Adrenal gland (tissue), 19 donors: ENCODE data around the gene PTPRS. TPM values are rescaled to one million over a fixed set of nuclear protein-coding genes. Genes with fewer than 3 reads are reported as not detected.
A peak's percentile ranks its signal among the peaks of the same experiment; 100 is the strongest.

ENCODE experiments used
- DNase-seq, 7 donors: peaks; one replicate each; pipeline ENCODE4 v3.0.0-alpha.2; 2019 to 2020
- H3K27ac ChIP-seq, 5 donors: fragments of 200-600 bp; sonication (generic) in 4 of 5; 1 replicate in 3 of 5; 2 replicates in 2 of 5; pipeline versions ENCODE4 v1.5.1 to v1.8.0; 2016 to 2020; ENCODE audit warnings: mild to moderate bottlenecking in 1 of 5
- H3K27me3 ChIP-seq: fragments of 200-600 bp; 2 replicates; pipeline ENCODE4 v1.8.0; 2021
- H3K36me3 ChIP-seq, 2 donors: fragments of 200-600 bp; replicated peaks in 1 of 2; 1 replicate in 1 of 2; 2 replicates in 1 of 2; pipeline versions ENCODE4 v1.5.1 to v1.8.0; 2018 to 2022
- H3K4me1 ChIP-seq, 2 donors: fragments of 200-600 bp; replicated peaks in 1 of 2; 1 replicate in 1 of 2; 2 replicates in 1 of 2; pipeline versions ENCODE4 v1.5.1 to v1.8.0; 2018 to 2021
- H3K4me3 ChIP-seq, 4 donors: fragments of 200-600 bp; sonication (generic) in 3 of 4; one replicate each; pipeline ENCODE4 v1.5.1; 2016 to 2018
- H3K9me3 ChIP-seq, 3 donors: fragments of 200-600 bp; sonication (generic) in 1 of 3; replicated peaks in 1 of 3; 1 replicate in 2 of 3; 2 replicates in 1 of 3; pipeline versions ENCODE4 v1.5.1 to v1.8.0; 2016 to 2021
- POLR2A ChIP-seq, 2 donors: fragments of 450-650 bp; IDR thresholded peaks; one replicate each; pipeline ENCODE4 v1.6.1; 2017; ENCODE audit warnings: antibody characterized with exemption in 2 of 2, mild to moderate bottlenecking in 2 of 2, moderate library complexity in 1 of 2
- WGBS, 4 donors: extraction: QIAGEN DNeasy Blood & Tissue Kit in 2 of 4; methylation state at CpG; one replicate each; pipeline versions ENCODE4 v1.1.5 to v1.1.7; 2013 to 2017; 5-methylcytosine and 5-hydroxymethylcytosine counted together
- intact Hi-C, 2 donors: fragments of 100-400 bp; cut with DNase I; formaldehyde crosslinking; loops; one replicate each; pipeline versions ENCODE4 v1.14.1 to v1.15.0; 2022 to 2023
- long read RNA-seq, 10 donors: library from polyadenylated mRNA in 3 of 10; unstranded in 2 of 10; stranded (forward) in 1 of 10; transcript quantifications; one replicate each; pipeline ENCODE4 v2.0.0 and lab custom pipeline, GENCODE V29; 2021 to 2026
- polyA plus RNA-seq, 3 donors: library from polyadenylated mRNA; stranded (reverse); fragments of 200-250 nt in 2 of 3; fragments of 350-450 nt in 1 of 3; fragmentation: Illumina TruSeq in 1 of 3; extraction: RNeasy Lipid Tissue Mini Kit (QIAGEN cat#74804) in 1 of 3; gene quantifications; one replicate each; pipeline ENCODE4 v1.2.3, GENCODE V29; 2013 to 2014
- total RNA-seq, 9 donors: library from RNA; depleted of rRNA in 4 of 9; stranded (reverse); fragments of >200 nt in 4 of 9; fragments of 120-200 nt in 1 of 9; fragmentation: NEBNext Ultra II Directional in 1 of 9; extraction: Animal tissue kit (Norgen Biotek cat#: 25700) in 1 of 9; gene quantifications; one replicate each; pipeline versions ENCODE4 v1.1.0 to v1.2.4, GENCODE V29; 2013 to 2023
- TF ChIP-seq, protein P1 (sequence below), 6 experiments: fragments of 450-650 bp in 4 of 6; fragments of 200-600 bp in 2 of 6; sonication (generic) in 1 of 6; IDR thresholded peaks; 1 replicate in 5 of 6; 2 replicates in 1 of 6; pipeline versions ENCODE4 v1.5.1 to v1.8.0; 2016 to 2021; ENCODE audit warnings: antibody characterized with exemption in 6 of 6, mild to moderate bottlenecking in 2 of 6, moderate library complexity in 1 of 6
- donor health status: healthy with polysubstance abuse.
- donor health status: Bipolar disorder and iron deficiency.
- donor health status: DM: yes; HTN: yes; CAD: no.
- donor health status: DM: no; HTN: no; CAD: no.
- donor health status: DM: no; HTN: no; CAD: no.
- donor health status: DM: yes; HTN: yes; CAD: no.

PTPRS gene
- total RNA-seq (100 to 1,000 TPM in 7 of 9 donors, 10 to 100 TPM in 2; 27.7 to 376 (median 195) TPM), polyA plus RNA-seq (10 to 100 TPM in 2 of 3 donors, 1 to 10 TPM in 1; 8.8 to 36.7 (median 28.8) TPM)
- long read RNA-seq, donor 1, partial matches to known transcripts = 0 of 2 reads
- long read RNA-seq, donor 1, other reads (novel, unspliced or antisense) = 0 of 2 reads
- long read RNA-seq, donor 2, partial matches to known transcripts = 0 of 2 reads
- long read RNA-seq, donor 2, other reads (novel, unspliced or antisense) = 0 of 2 reads
- long read RNA-seq, donor 3 = 0 reads
- long read RNA-seq, donor 4, partial matches to known transcripts = 0 of 46 reads
- long read RNA-seq, donor 4, other reads (novel, unspliced or antisense) = 44 of 46 reads
- long read RNA-seq, donor 5, partial matches to known transcripts = 2 of 14 reads
- long read RNA-seq, donor 5, other reads (novel, unspliced or antisense) = 10 of 14 reads
- long read RNA-seq, donor 6, partial matches to known transcripts = 1 of 41 reads
- long read RNA-seq, donor 6, other reads (novel, unspliced or antisense) = 40 of 41 reads
- long read RNA-seq, donor 7 = 0 reads
- long read RNA-seq, donor 8, partial matches to known transcripts = 0 of 1 reads
- long read RNA-seq, donor 8, other reads (novel, unspliced or antisense) = 0 of 1 reads
- long read RNA-seq, donor 9, partial matches to known transcripts = 0 of 2 reads
- long read RNA-seq, donor 9, other reads (novel, unspliced or antisense) = 0 of 2 reads
- long read RNA-seq, donor 10 = 0 reads

- WGBS, 4 donors = 5 to 16% (median 9%) methylated on average over 28 to 81 of the region's 81 CpGs
- Histone ChIP-seq H3K4me3 (peak within 1 kb of the TSS in 1 of 4 donors; percentile 62), H3K4me1 (peaks cover 6% of the 10 kb centered on the region in 2 donors), H3K9me3 (no peaks in the 10 kb centered on the region), H3K27ac (peak within 1 kb of the TSS in 1 of 5 donors; percentile 17), H3K36me3 (no peaks in the 10 kb centered on the region), H3K27me3 (peaks cover 7% of the 10 kb centered on the region)
- intact Hi-C loops = loop anchor here in 1 of 2 donors (10.0 kb wide), 1 partner anchor 224 kb away; the partner anchor contains the start of gene TINCR
- DNase-seq = peak; percentile 70 to 90 (median 80)
- TF ChIP-seq POLR2A (IDR thresholded peaks at IDR 0.05) = peak in 1 of 2 donors; percentile 36
- TF ChIP-seq, protein P1, sequence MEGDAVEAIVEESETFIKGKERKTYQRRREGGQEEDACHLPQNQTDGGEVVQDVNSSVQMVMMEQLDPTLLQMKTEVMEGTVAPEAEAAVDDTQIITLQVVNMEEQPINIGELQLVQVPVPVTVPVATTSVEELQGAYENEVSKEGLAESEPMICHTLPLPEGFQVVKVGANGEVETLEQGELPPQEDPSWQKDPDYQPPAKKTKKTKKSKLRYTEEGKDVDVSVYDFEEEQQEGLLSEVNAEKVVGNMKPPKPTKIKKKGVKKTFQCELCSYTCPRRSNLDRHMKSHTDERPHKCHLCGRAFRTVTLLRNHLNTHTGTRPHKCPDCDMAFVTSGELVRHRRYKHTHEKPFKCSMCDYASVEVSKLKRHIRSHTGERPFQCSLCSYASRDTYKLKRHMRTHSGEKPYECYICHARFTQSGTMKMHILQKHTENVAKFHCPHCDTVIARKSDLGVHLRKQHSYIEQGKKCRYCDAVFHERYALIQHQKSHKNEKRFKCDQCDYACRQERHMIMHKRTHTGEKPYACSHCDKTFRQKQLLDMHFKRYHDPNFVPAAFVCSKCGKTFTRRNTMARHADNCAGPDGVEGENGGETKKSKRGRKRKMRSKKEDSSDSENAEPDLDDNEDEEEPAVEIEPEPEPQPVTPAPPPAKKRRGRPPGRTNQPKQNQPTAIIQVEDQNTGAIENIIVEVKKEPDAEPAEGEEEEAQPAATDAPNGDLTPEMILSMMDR (IDR thresholded peaks at IDR 0.05) = no peak
Measured at GRCh38 chr19:5340637-5341447, at the start of gene PTPRS. Gene PTPRS, minus strand, starts transcription at chr19:5340812. Its CDS starts 54,672 bp downstream, at chr19:5286140.

GRCh38 chr19:5389353-5389752, 48.7 kb upstream of the PTPRS start:
- 68 to 83% (median 78%) methylated on average over 6 of the region's 6 CpGs for WGBS, 4 donors
- intact Hi-C loops = no loop called here
- no peak overlapping the region for H3K4me3 ChIP-seq
- peaks cover 28% of the 10 kb centered on the region for H3K27me3 ChIP-seq
- H3K27ac ChIP-seq = no peak overlapping the region
- no peak for DNase-seq
- TF ChIP-seq, protein P1 (IDR thresholded peaks at IDR 0.05) = no peak
- TF ChIP-seq POLR2A (IDR thresholded peaks at IDR 0.05) = no peak
- H3K4me1 ChIP-seq = no peaks in the 10 kb centered on the region
- no peaks in the 10 kb centered on the region for H3K9me3 ChIP-seq
- no peaks in the 10 kb centered on the region for H3K36me3 ChIP-seq

GRCh38 chr19:5387472-5387871, 46.9 kb upstream of the PTPRS start:
- Histone ChIP-seq H3K27me3 (peaks cover 11% of the 10 kb centered on the region), H3K9me3 (peaks cover 0 to 2% (median 0%) of the 10 kb centered on the region in 3 donors), H3K27ac (no peak overlapping the region), H3K4me3 (no peak overlapping the region), H3K4me1 (no peaks in the 10 kb centered on the region), H3K36me3 (no peaks in the 10 kb centered on the region)
- TF ChIP-seq, protein P1 (IDR thresholded peaks at IDR 0.05) = no peak
- TF ChIP-seq POLR2A (IDR thresholded peaks at IDR 0.05) = no peak
- DNase-seq = no peak
- WGBS, 4 donors = 85 to 100% (median 92%) methylated on average over 1 of the region's 1 CpG
- intact Hi-C loops = no loop called here
